HG02759 (cell line): Measurements from ENCODE around the gene CLCN1.
"Not testable (repeated sequence)": the region's sequence is repeated elsewhere in the genome, so short reads cannot be mapped to it uniquely, and the experiment has no call there.

Experiments
- ATAC-seq: cut with Tn5 transposase; IDR thresholded peaks from one replicate; pipeline ENCODE4 v1.9.1; 2021; ENCODE audit warnings: mild to moderate bottlenecking, moderate library complexity; ENCODE audit not compliant: unreplicated experiment

The CLCN1 gene

DNA sequence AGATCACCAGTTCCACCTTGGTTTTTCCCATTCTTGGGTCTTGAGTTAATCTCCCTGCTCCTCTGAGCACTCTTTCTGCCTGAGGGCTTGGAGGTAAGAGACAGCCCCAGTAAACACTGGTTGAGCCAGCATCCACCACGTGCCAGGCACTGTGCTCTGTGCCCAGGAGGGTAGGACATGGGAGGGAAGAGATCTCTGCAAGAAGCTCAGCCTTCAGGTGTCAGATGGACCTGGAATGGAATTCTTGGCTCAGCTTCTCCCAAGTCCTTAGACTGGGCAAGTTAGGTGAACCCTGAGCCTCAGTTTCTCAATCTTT is 67.7 kb downstream of the CLCN1 start:
- ATAC-seq: no peak

- ATAC-seq: no peak
Observed at GRCh38 chr7:143384148-143384547, 68.2 kb downstream of the CLCN1 start.

DNA sequence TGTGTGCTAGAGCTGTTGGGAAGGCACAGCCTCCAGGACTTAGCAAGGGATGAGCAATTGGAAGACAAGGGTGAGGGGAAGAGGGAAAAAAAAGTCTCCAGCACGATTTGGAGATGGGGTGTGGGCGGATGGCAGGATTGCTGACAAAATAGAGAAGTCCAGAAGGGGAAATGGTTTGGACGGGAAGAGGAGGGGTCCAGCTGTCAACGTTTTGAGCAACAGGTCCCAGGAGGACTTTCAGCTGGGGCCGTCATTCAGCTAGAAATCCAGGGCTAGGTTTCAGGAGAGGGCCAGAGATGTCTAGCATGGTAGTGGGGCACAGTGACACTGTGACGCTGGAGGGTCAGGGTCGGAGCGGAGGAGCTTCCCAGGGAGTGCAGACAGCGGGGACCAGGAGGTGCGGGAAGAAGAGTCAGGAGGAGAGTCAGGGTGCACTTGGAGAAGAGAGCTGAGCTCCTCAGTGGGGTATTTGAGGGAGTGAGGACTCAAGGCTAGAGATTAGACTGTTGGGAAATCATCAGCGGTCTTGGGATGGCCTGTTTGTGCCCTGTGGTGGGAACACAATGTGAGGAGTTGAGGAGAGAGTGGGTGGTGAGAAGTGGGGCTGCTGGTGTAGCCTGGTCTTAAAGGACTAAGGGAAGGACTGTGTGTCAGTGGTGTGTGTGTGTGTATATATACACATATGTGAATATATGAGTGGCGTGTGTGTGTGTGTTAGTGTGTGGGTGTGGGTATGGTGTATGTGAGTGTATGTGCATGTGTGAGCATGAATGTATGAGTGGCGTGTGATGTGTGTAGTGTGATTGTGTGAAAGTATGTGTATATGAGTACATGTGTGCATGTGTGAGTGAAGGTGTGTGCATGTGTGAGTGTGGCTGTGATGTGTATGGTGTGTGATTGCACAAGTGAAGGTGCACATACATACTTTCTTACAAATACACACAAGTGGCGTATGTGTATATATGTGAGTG is 69.0 kb downstream of the CLCN1 start:
- ATAC-seq: no peak

- peak; percentile 44 for ATAC-seq
Observed at GRCh38 chr7:143385891-143386781, 70.2 kb downstream of the CLCN1 start.

GRCh38 chr7:143387156-143387975 is 71.5 kb downstream of the CLCN1 start:
- ATAC-seq: no peak

- ATAC-seq: no peak
Observed at GRCh38 chr7:143388051-143388450, 72.1 kb downstream of the CLCN1 start.

DNA sequence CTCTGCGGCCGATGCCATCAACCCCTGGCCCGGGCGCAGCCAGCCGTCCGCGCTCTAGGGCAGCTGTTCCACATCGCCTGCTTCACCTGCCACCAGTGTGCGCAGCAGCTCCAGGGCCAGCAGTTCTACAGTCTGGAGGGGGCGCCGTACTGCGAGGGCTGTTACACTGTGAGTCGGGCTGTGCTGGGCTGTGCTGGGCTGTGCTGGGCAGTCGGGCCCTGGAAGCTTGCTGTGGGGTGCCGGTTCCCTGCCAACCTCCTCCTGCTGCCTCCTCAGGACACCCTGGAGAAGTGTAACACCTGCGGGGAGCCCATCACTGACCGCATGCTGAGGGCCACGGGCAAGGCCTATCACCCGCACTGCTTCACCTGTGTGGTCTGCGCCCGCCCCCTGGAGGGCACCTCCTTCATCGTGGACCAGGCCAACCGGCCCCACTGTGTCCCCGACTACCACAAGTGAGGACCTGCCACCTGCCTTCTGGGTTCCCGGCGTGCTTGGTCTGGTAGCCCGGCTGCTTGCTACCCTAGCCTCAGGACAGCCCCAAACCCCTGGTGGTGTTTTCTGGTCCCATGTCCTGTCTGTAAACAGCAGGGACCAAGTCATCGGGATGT is 72.7 kb downstream of the CLCN1 start:
- no peak for ATAC-seq

DNA sequence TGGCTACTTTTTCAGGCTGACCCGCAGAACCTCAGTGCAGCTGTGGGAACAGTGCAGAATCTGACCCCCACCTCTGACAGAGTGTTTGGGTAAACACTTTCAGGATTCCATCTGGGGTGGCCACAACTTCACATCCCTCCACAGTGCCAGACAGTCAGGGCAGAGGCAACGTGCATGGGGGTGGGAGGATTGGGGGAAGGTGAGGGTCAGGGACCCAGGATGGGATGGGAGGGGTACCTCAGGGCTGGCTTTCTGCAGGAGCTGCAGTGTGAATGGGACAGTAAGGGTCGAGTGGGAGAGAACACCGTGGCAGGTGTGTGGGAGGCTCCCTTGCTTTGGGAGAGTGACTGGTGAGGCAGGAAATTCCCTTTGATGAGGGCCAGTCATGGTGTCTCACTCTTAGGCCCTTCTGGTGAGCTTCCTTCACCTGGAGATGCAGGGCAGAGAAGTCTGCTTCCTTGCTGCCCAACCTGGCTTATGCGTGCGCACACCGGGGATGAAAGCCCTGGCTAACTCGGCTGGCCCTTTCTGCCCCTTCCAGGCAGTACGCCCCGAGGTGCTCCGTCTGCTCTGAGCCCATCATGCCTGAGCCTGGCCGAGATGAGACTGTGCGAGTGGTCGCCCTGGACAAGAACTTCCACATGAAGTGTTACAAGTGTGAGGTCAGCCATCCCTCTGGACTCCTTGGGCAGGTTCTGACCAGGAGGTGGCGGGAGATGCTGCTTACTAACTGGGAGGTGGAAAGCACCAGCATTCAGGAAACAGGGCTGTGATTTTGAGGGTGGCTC is 73.6 kb downstream of the CLCN1 start:
- no peak for ATAC-seq

- ATAC-seq: no peak
Observed at GRCh38 chr7:143390104-143390772, 74.3 kb downstream of the CLCN1 start.

GRCh38 chr7:143390773-143391317 is 74.9 kb downstream of the CLCN1 start:
- no peak for ATAC-seq

GRCh38 chr7:143391462-143392404 is 75.8 kb downstream of the CLCN1 start:
- no peak for ATAC-seq

DNA sequence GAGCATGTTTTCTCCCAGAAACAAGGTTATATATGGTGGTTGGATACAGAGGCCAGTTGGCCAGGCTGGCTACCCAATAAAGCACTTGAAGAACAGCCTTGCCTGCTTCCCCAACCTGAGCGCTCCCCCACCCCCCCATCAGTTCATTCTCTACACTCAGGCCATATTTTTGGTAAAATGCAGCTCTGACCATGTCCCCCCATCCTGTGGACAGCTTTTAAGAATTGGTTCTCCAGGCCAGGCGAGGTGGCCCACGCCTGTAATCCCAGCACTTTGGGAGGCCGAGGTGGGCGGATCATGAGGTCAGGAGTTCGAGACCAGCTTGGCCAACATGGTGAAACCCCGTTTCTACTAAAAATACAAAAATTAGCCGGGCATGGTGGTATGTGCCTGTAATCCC is 76.5 kb downstream of the CLCN1 start:
- not testable (repeated sequence) for ATAC-seq

DNA sequence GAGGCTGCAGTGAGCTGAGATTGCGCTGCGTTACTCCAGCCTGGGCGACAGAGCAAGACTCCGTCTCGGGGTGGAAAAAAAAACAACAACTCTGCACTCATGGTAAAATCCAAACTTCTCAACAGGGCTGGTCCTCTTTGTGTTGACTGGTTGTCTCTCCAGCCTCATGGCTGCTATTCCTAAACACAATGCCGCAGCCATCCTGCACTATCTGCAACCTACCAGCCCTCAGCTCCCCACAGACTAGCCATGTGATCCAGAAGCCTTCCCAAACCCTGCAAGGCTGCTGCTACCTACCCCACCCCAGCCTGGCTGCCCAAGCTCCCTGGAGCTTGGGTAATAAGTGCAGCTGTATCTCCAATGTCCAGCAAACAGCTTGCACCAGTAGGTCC is 77.0 kb downstream of the CLCN1 start:
- no peak for ATAC-seq

- no peak for ATAC-seq
Observed at GRCh38 chr7:143393267-143394041, 77.5 kb downstream of the CLCN1 start.

GRCh38 chr7:143394068-143394467 is 78.2 kb downstream of the CLCN1 start:
- no peak for ATAC-seq

DNA sequence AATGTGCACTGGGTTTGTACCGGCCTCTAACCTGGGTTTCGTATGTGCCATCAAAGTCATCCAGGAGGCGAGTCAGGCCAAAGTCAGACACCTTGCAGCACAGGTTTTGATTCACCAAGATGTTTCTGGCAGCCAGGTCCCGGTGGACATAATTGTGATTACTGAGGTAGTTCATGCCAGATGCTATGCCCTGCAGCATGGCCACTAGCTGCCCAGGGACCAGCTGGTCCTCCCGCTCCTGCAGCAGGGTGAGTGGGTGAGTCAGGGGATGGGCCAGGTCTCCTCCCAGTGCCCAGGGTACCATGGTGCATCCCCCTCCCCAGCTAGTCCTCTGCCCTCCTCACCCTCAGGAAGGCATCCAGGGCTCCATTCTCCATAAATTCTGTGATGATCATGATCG is 78.9 kb downstream of the CLCN1 start:
- no peak for ATAC-seq
